OCI-LY7 (cell line): Measurements from ENCODE around the gene PRR20A. TPM values are rescaled to one million over a fixed set of nuclear protein-coding genes. Genes with fewer than 3 reads are reported as not detected.

Experiments
- BruUV-seq: library from RNA; stranded (reverse); fragments of 400-500 nt; replicated peaks from 2 replicates; lab custom pipeline; 2021; lab: Mats Ljungman, UMichigan
- CTCF ChIA-PET: fragments of 300-600 bp; sonication (Branson Sonifier 250); formaldehyde crosslinking; loops from one replicate; lab custom pipeline; 2022; ENCODE audit warnings: antibody characterized with exemption; ENCODE audit not compliant: unreplicated experiment; lab: Charles Lee
- POLR2A ChIA-PET: fragments of 300-600 bp; sonication (Branson Sonifier 250); formaldehyde crosslinking; loops from one replicate; lab custom pipeline; 2022; ENCODE audit warnings: antibody characterized with exemption; lab: Charles Lee
- DNase-seq: peaks from one replicate; pipeline ENCODE4 v3.0.0-alpha.2; 2015; ENCODE audit warnings: low spot score
- H2AFZ ChIP-seq: fragments of 200-600 bp; sonication (generic), shearing (Covaris generic); 2 replicates; pipeline ENCODE4 v1.6.1; 2014; ENCODE audit warnings: mild to moderate bottlenecking, antibody characterized with exemption, low read length, moderate library complexity
- H3K27ac ChIP-seq: fragments of 200-600 bp; sonication (generic); 2 replicates; pipeline ENCODE4 v1.5.1; 2014; ENCODE audit warnings: mixed run types, low read depth, mild to moderate bottlenecking, moderate library complexity, low read length, inconsistent platforms; ENCODE audit not compliant: poor library complexity, severe bottlenecking
- H3K36me3 ChIP-seq: fragments of 200-600 bp; sonication (generic); 2 replicates; pipeline ENCODE4 v1.6.1; 2014; ENCODE audit warnings: mild to moderate bottlenecking, antibody characterized with exemption, low read length, moderate library complexity, mixed read lengths; ENCODE audit not compliant: insufficient read depth
- H3K4me1 ChIP-seq: fragments of 200-600 bp; sonication (generic); 2 replicates; pipeline ENCODE4 v1.5.1; 2014; ENCODE audit warnings: mild to moderate bottlenecking, low read length; ENCODE audit not compliant: insufficient read depth, poor library complexity, severe bottlenecking
- H3K4me2 ChIP-seq: fragments of 200-600 bp; sonication (generic); 2 replicates; pipeline ENCODE4 v1.6.1; 2014; ENCODE audit warnings: mild to moderate bottlenecking, low read length
- H3K4me3 ChIP-seq: fragments of 200-600 bp; sonication (generic); 2 replicates; pipeline ENCODE4 v1.5.1; 2014; ENCODE audit warnings: mild to moderate bottlenecking, low read depth, low read length; ENCODE audit not compliant: poor library complexity, severe bottlenecking
- H3K79me2 ChIP-seq: fragments of 200-600 bp; sonication (generic); 2 replicates; pipeline ENCODE4 v1.6.1; 2016; ENCODE audit warnings: low read depth, mild to moderate bottlenecking, low read length, moderate library complexity, mixed read lengths; ENCODE audit not compliant: insufficient read depth
- H3K9me2 ChIP-seq: fragments of 200-600 bp; sonication (generic); 2 replicates; pipeline ENCODE4 v1.6.1; 2016; ENCODE audit warnings: mild to moderate bottlenecking, low read length, mixed read lengths; ENCODE audit not compliant: insufficient read depth
- H3K9me3 ChIP-seq: fragments of 200-600 bp; sonication (generic); 2 replicates; pipeline ENCODE4 v1.6.1; 2014; ENCODE audit warnings: mild to moderate bottlenecking, mixed run types, low read length, mixed read lengths
- H4K20me1 ChIP-seq: fragments of 200-600 bp; sonication (generic); 2 replicates; pipeline ENCODE4 v1.6.1; 2014; ENCODE audit warnings: mild to moderate bottlenecking, antibody characterized with exemption, low read length, moderate library complexity, mixed read lengths; ENCODE audit not compliant: insufficient read depth
- CTCF ChIP-seq: fragments of 200-600 bp; sonication (generic); conservative IDR thresholded peaks from 2 replicates; pipeline ENCODE4 v1.5.1; 2014; ENCODE audit warnings: mild to moderate bottlenecking, antibody characterized with exemption, low read length, moderate library complexity, mixed read lengths
- EZH2phosphoT487 ChIP-seq: fragments of 200-600 bp; sonication (generic); IDR thresholded peaks from 2 replicates; pipeline ENCODE4 v1.6.1; 2018; ENCODE audit warnings: low read depth, borderline replicate concordance, mild to moderate bottlenecking, mixed run types, antibody characterized with exemption, low read length, moderate library complexity, mixed read lengths
- intact Hi-C: fragments of 100-400 bp; cut with micrococcal nuclease; formaldehyde crosslinking; loops from one replicate; pipeline ENCODE4 v1.10.0; 2022; ENCODE audit not compliant: unreplicated experiment
- total RNA-seq, 2 experiments: library from RNA; depleted of rRNA in 1 of 2; stranded (reverse); fragments of >200 nt in 1 of 2; shearing (Covaris generic) in 1 of 2; gene quantifications; 2 replicates each; pipeline ENCODE4 v1.2.3, GENCODE V29; 2014 to 2022

PRR20A gene
- total RNA-seq, 2 experiments from 2014 or later = not detected

- BruUV-seq = no TSS peak
- H2AFZ ChIP-seq = no peak overlapping the region
- H4K20me1 ChIP-seq = no peaks in the 10 kb centered on the region
- no peak for TF ChIP-seq EZH2phosphoT487
- no peak for TF ChIP-seq CTCF
- no peak overlapping the region for H3K4me2 ChIP-seq
- ChIA-PET CTCF (no interaction called here), POLR2A (no interaction called here)
- no peak overlapping the region for H3K27ac ChIP-seq
- H3K36me3 ChIP-seq = no peaks in the 10 kb centered on the region
- DNase-seq = no peak
- H3K4me1 ChIP-seq = no peaks in the 10 kb centered on the region
- H3K4me3 ChIP-seq = no peak overlapping the region
- 0 out of 2 replicates have a peak, but pooled peaks cover 4% of the 10 kb centered on the region for H3K9me3 ChIP-seq
- intact Hi-C loops = no loop called here
- H3K79me2 ChIP-seq = no peaks in the 10 kb centered on the region
- H3K9me2 ChIP-seq = no peaks in the 10 kb centered on the region
Observed at GRCh38 chr13:57128909-57129308, 11.8 kb upstream of the PRR20A start.

- no peaks in the 10 kb centered on the region for H3K36me3 ChIP-seq
- H3K4me1 ChIP-seq = no peaks in the 10 kb centered on the region
- ChIA-PET CTCF (no interaction called here), POLR2A (no interaction called here)
- no peak overlapping the region for H3K4me2 ChIP-seq
- no peaks in the 10 kb centered on the region for H4K20me1 ChIP-seq
- no peaks in the 10 kb centered on the region for H3K9me2 ChIP-seq
- H3K9me3 ChIP-seq = no peaks in the 10 kb centered on the region
- BruUV-seq = no TSS peak
- DNase-seq = no peak
- H2AFZ ChIP-seq = no peak overlapping the region
- H3K79me2 ChIP-seq = no peaks in the 10 kb centered on the region
- no peak overlapping the region for H3K27ac ChIP-seq
- intact Hi-C loops = no loop called here
- no peak for TF ChIP-seq CTCF
- TF ChIP-seq EZH2phosphoT487 = no peak
- H3K4me3 ChIP-seq = no peak overlapping the region
Observed at GRCh38 chr13:57136093-57136492, 4.6 kb upstream of the PRR20A start.

- no TSS peak for BruUV-seq
- TF ChIP-seq CTCF (no peak), EZH2phosphoT487 (no peak)
- no peaks in the 10 kb centered on the region for H3K36me3 ChIP-seq
- H3K9me2 ChIP-seq = no peaks in the 10 kb centered on the region
- CTCF ChIA-PET = no interaction called here
- no peaks in the 10 kb centered on the region for H3K79me2 ChIP-seq
- H3K4me2 ChIP-seq = no peak overlapping the region
- H3K4me3 ChIP-seq = no peak overlapping the region
- H3K4me1 ChIP-seq = no peaks in the 10 kb centered on the region
- H3K9me3 ChIP-seq = no peaks in the 10 kb centered on the region
- intact Hi-C loops = no loop called here
- H2AFZ ChIP-seq = no peak overlapping the region
- no peak overlapping the region for H3K27ac ChIP-seq
- POLR2A ChIA-PET = no interaction called here
- no peak for DNase-seq
- no peaks in the 10 kb centered on the region for H4K20me1 ChIP-seq
Observed at GRCh38 chr13:57137585-57137984, 3.1 kb upstream of the PRR20A start.
